NCI-H2029 treated with DMSO at 0.1 percent for 48 hours (cell line): ENCODE data around the gene RFK.
A peak's percentile ranks its signal among the peaks of the same experiment; 100 is the strongest.
"Not testable (repeated sequence)": the region's sequence is repeated elsewhere in the genome, so short reads cannot be mapped to it uniquely, and the experiment has no call there.

Experiments used
- DNase-seq: peaks from one replicate; lab custom pipeline; 2025; lab: John Stamatoyannopoulos, UW

The RFK gene

GRCh38 chr9:76370396-76371023 lies 23.7 kb downstream of the RFK start:
- DNase-seq, result peak; percentile 30

GRCh38 chr9:76369583-76369982 lies 24.6 kb downstream of the RFK start:
- peak; percentile 94 for DNase-seq

GRCh38 chr9:76366275-76366674 lies 28.0 kb downstream of the RFK start:
- DNase-seq, result peak; percentile 30

GRCh38 chr9:76365028-76365427 lies 29.2 kb downstream of the RFK start:
- no peak for DNase-seq

GRCh38 chr9:76363032-76363395 lies 31.2 kb downstream of the RFK start:
- DNase-seq, result no peak

- not testable (repeated sequence) for DNase-seq
Observed at GRCh38 chr9:76362332-76363031, 31.7 kb downstream of the RFK start.

- DNase-seq, result no peak
Observed at GRCh38 chr9:76359766-76360165, 34.5 kb downstream of the RFK start.

GRCh38 chr9:76359365-76359764 lies 34.9 kb downstream of the RFK start:
- DNase-seq, result no peak

GRCh38 chr9:76358628-76359280 lies 35.5 kb downstream of the RFK start:
- DNase-seq, result no peak

- no peak for DNase-seq
Observed at GRCh38 chr9:76357555-76357954, 36.7 kb downstream of the RFK start.

GRCh38 chr9:76355886-76356285 lies 38.3 kb downstream of the RFK start:
- no peak for DNase-seq

- no peak for DNase-seq
Observed at GRCh38 chr9:76354221-76354620, 40.0 kb downstream of the RFK start.

- no peak for DNase-seq
Observed at GRCh38 chr9:76353280-76353679, 40.9 kb downstream of the RFK start.

GRCh38 chr9:76352026-76352620 lies 42.1 kb downstream of the RFK start:
- DNase-seq, result no peak

GRCh38 chr9:76351006-76351405 lies 43.2 kb downstream of the RFK start:
- no peak for DNase-seq

- no peak for DNase-seq
Observed at GRCh38 chr9:76349865-76350264, 44.4 kb downstream of the RFK start.

GRCh38 chr9:76342858-76343257 lies 51.4 kb downstream of the RFK start:
- DNase-seq, result no peak

GRCh38 chr9:76342201-76342600 lies 52.0 kb downstream of the RFK start:
- no peak for DNase-seq

- no peak for DNase-seq
Observed at GRCh38 chr9:76341616-76342015, 52.6 kb downstream of the RFK start.

GRCh38 chr9:76338418-76338817 lies 55.8 kb downstream of the RFK start:
- DNase-seq, result no peak

- DNase-seq, result no peak
Observed at GRCh38 chr9:76336027-76336426, 58.2 kb downstream of the RFK start.
